ENCODE results near the gene FANCD2.
"Not testable (repeated sequence)": the region's sequence is repeated elsewhere in the genome, so short reads cannot be mapped to it uniquely, and the experiment has no call there.

FANCD2 gene

GRCh38 chr3:10090179-10090578, 63.9 kb downstream of the FANCD2 start:
- no peak for DNase-seq (ENCODE audit: low read depth in 1 of 2, low spot score in 1 of 2)
- Histone ChIP-seq H3K4me3 (replicated peaks; ENCODE audit: insufficient read depth, low read length) (no peak overlapping the region), H3K27ac (replicated peaks) (no peak overlapping the region), H3K27me3 (ENCODE audit: insufficient read depth, poor library complexity, severe bottlenecking) (no peaks in the 10 kb centered on the region)
- TF ChIP-seq SPI1 (IDR thresholded peaks at IDR 0.05; ENCODE audit: borderline replicate concordance, low read depth), result no peak
- no peak for TF ChIP-seq CTCF (IDR thresholded peaks at IDR 0.05; ENCODE audit: insufficient read depth, low read length)
- no peak for TF ChIP-seq REST (IDR thresholded peaks at IDR 0.05; ENCODE audit: insufficient replicate concordance, low read depth)
- no peak for TF ChIP-seq GABPA (IDR thresholded peaks at IDR 0.05; ENCODE audit: low read depth)
- TF ChIP-seq POLR2AphosphoS5 (IDR thresholded peaks at IDR 0.05; ENCODE audit: low read depth), result no peak

- not testable (repeated sequence) for DNase-seq (ENCODE audit: low read depth in 1 of 2, low spot score in 1 of 2); H3K27me3 ChIP-seq (ENCODE audit: insufficient read depth, poor library complexity, severe bottlenecking); H3K27ac ChIP-seq (replicated peaks); H3K4me3 ChIP-seq (replicated peaks; ENCODE audit: insufficient read depth, low read length)
Observed at GRCh38 chr3:10090774-10091173, 64.5 kb downstream of the FANCD2 start.

GRCh38 chr3:10091387-10091786, 65.2 kb downstream of the FANCD2 start:
- not testable (repeated sequence) for DNase-seq (ENCODE audit: low read depth in 1 of 2, low spot score in 1 of 2); H3K27ac ChIP-seq (replicated peaks); H3K27me3 ChIP-seq (ENCODE audit: insufficient read depth, poor library complexity, severe bottlenecking); H3K4me3 ChIP-seq (replicated peaks; ENCODE audit: insufficient read depth, low read length)

- no peaks in the 10 kb centered on the region for H3K27me3 ChIP-seq (ENCODE audit: insufficient read depth, poor library complexity, severe bottlenecking)
Observed at GRCh38 chr3:10093678-10094077, 67.4 kb downstream of the FANCD2 start.

More at GRCh38 chr3:10093678-10094077, 67.4 kb downstream of the FANCD2 start:
- no peak for TF ChIP-seq GABPA (IDR thresholded peaks at IDR 0.05; ENCODE audit: low read depth)
- no peak for TF ChIP-seq POLR2AphosphoS5 (IDR thresholded peaks at IDR 0.05; ENCODE audit: low read depth)
- TF ChIP-seq REST (IDR thresholded peaks at IDR 0.05; ENCODE audit: insufficient replicate concordance, low read depth), result no peak
- no peak for TF ChIP-seq CTCF (IDR thresholded peaks at IDR 0.05; ENCODE audit: insufficient read depth, low read length)
- TF ChIP-seq SPI1 (IDR thresholded peaks at IDR 0.05; ENCODE audit: borderline replicate concordance, low read depth), result no peak
- Histone ChIP-seq H3K27ac (replicated peaks) (no peak overlapping the region), H3K4me3 (replicated peaks; ENCODE audit: insufficient read depth, low read length) (no peak overlapping the region)
- DNase-seq (ENCODE audit: low read depth in 1 of 2, low spot score in 1 of 2), result no peak
